Islet precursor cell (in vitro differentiated cells): Measurements from ENCODE around the gene THSD8.
"Not testable (repeated sequence)": the region's sequence is repeated elsewhere in the genome, so short reads cannot be mapped to it uniquely, and the experiment has no call there.

Experiments used
- DNase-seq: peaks from one replicate; pipeline ENCODE4 v3.0.0-alpha.2; 2018

The THSD8 gene

DNA sequence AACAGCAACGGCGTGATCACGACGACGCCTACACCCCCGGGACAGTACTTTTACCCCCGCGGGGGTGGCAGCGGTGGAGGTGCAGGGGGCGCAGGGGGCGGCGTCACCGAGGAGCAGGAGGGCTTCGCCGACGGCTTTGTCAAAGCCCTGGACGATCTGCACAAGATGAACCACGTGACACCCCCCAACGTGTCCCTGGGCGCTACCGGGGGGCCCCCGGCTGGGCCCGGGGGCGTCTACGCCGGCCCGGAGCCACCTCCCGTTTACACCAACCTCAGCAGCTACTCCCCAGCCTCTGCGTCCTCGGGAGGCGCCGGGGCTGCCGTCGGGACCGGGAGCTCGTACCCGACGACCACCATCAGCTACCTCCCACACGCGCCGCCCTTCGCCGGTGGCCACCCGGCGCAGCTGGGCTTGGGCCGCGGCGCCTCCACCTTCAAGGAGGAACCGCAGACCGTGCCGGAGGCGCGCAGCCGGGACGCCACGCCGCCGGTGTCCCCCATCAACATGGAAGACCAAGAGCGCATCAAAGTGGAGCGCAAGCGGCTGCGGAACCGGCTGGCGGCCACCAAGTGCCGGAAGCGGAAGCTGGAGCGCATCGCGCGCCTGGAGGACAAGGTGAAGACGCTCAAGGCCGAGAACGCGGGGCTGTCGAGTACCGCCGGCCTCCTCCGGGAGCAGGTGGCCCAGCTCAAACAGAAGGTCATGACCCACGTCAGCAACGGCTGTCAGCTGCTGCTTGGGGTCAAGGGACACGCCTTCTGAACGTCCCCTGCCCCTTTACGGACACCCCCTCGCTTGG lies 9.6 kb upstream of the THSD8 start:
- DNase-seq, result peak; percentile 82

DNA sequence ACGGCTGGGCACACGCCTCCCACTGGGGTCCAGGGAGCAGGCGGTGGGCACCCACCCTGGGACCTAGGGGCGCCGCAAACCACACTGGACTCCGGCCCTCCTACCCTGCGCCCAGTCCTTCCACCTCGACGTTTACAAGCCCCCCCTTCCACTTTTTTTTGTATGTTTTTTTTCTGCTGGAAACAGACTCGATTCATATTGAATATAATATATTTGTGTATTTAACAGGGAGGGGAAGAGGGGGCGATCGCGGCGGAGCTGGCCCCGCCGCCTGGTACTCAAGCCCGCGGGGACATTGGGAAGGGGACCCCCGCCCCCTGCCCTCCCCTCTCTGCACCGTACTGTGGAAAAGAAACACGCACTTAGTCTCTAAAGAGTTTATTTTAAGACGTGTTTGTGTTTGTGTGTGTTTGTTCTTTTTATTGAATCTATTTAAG lies 9.0 kb upstream of the THSD8 start:
- DNase-seq, result no peak

DNA sequence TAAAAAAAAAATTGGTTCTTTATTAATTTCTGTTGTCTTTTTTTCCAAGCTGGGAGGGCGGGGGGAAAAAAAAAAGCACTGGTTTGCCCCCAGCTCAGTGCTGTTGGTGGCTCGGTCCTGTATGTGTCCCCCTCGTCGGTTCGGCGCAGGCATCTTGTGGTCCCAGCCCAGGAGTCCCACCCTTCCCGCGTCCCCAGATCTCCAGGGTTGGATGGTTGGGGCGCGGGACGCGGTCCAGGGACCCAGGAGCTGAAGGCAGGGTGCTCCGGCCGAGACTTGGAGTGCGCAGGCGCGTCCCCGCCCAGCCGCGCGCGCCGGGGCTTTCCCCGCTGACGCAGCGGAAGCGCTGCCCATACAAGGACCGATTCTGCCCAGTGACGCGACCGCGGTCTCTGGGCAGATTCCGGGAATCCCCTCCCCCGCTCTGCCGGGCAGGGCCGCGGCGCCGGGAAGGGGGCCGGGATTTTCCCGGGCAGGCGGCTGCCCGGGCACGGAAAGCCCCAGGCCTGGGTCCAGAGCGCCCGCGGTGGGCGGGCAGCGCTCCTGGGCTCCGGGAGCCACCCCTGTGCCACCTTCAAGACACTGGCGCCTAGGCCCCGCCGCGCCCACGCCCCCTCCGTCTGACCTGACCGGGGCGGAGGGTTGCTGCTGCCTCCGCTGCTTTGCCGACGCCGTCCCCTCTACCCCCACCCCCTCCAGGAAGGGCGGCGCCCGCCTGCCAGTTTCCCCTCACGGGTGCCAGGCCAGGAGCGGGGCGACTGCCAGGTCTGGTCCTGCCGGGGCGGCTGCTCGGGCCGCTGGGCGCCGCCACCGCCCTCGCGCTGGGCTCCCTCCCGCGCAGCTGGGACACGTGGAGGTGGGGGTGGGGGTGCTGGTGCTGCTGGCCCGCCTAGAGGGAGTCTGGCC lies 8.3 kb upstream of the THSD8 start:
- peak; percentile 94 for DNase-seq

DNA sequence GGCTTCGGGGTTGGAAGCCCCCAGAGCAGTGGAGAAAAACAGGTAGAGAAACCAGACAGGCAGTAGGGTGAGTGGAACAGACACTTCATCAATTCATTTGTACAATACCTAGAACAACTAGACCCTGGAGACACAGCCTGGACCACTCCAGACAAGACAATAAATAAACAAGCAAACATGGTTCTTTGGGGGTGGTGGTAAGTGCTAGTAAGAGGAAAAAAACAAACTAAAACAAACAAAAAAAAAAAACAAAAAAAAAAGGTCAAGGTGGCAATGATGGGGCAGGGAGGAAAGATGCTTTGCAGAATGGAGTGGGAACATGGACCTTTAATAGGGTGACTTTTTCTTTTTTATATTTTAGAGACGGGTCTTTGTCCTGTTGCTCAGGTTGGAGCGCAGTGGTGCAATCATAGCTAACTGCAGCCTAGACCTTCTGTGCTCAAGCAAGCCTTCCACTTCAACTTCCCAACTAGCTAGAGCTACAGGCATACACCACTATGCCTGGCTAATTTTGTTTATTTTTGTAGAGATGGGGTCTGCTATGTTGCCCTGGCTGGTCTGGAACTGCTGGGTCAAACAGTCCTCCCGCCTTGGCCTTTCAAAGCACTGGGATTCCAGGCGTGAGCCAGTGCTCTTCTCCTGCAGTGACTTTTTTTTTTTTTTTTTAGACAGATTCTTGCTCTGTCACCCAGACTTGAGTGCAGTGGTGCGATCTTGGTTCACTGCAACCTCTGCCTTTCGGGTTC lies 7.5 kb upstream of the THSD8 start:
- DNase-seq, result no peak

DNA sequence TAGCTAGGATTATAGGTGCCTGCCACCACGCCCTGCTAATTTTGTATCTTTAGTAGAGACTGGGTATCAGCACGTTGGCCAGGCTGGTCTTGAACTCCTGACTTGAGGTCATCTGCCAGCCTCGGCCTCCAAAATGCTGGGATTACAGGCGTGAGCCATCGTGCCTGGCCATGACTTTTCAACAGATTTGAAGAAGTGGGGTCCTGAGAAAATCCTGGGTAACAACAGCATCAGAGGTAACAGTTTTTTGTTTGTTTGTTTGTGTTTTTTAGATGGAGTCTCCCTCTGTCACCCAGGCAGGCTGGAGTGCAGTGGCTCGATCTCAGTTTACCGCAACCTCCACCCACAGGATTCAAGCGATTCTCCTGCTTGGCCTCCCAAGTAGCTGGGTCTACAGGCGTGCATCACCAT lies 6.9 kb upstream of the THSD8 start:
- no peak for DNase-seq

DNA sequence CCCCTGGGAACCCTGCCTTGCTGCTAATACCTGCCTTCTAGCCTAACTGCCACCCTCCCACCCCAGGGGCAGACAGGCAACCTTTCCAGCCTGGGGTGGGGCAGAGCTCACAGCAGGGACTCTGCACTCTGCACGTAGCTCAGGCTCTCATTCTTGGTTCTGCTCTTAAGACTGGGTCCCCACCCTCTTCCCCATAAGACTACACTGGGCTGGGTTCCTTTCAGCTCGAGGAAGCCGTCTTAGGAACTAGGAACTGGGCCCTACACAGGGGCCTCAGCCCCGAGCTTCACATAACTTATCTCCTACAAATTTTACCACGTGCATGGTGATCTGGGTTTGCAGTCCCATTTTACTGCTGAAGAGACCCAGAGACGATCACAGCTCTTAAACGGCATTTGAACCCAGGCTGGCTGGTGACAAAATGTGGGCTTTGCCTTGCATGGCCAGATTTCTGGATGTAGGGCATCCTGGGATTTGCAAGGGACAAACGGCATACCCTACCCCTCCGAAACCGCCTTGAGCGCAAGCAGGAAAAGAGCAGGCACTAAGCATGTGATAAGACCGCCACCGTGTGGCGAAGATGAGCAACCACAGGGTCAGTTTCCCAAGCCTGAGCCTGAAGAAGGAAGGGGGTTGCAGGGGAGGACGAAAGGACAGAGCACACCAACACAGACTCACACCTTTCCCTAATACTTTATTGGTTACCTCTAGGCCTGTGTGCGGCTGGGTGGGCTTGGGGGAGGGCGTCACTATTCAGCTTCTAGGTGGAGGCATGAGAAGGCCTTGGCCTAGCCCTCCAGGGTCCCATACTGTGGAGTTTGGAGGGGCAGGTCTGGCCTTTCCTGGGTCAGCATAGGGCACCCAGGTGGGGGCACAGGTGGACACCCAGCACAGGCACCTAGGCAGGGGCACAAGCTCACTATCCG lies 5.5 kb upstream of the THSD8 start:
- peak; percentile 89 for DNase-seq

DNA sequence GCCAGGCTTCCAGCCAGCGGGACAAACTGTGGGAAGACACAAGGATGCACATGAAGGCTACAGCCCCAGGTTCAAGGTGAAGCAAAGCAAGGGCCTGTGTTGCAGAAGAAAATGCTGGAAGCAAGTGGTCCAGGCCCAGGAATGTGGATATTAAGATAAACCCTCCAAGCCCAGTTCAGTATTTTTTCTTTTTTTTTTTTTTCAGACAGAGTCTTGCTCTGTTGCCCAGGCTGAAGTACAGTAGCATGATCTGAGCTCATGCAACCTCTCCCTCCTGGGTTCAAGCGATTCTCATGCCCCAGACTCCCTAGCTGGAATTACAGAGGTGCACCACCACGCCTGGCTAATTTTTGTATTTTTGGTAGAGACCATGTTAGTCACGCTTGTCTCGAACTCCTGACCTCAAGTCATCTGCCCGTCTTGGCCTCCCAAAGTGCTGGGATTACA lies 4.7 kb upstream of the THSD8 start:
- DNase-seq, result no peak

DNA sequence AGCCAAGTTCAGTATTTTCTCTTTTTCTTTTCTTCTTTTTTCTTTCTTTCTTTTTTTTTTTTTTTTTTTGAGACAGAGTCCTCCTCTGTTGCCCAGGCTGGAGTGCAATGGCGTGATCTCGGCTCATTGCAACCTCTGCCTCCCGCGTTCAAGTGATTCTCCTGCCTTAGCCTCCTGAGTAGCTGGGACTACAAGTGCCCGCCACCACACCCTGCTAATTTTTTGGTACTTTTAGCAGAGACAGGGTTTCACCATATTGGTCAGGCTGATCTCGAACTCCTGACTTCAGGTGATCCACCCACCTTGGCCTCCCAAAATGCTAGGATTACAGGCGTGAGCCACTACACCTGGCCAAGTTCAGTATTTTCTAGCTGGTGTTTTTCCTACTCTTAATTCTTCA lies 4.3 kb upstream of the THSD8 start:
- not testable (repeated sequence) for DNase-seq

DNA sequence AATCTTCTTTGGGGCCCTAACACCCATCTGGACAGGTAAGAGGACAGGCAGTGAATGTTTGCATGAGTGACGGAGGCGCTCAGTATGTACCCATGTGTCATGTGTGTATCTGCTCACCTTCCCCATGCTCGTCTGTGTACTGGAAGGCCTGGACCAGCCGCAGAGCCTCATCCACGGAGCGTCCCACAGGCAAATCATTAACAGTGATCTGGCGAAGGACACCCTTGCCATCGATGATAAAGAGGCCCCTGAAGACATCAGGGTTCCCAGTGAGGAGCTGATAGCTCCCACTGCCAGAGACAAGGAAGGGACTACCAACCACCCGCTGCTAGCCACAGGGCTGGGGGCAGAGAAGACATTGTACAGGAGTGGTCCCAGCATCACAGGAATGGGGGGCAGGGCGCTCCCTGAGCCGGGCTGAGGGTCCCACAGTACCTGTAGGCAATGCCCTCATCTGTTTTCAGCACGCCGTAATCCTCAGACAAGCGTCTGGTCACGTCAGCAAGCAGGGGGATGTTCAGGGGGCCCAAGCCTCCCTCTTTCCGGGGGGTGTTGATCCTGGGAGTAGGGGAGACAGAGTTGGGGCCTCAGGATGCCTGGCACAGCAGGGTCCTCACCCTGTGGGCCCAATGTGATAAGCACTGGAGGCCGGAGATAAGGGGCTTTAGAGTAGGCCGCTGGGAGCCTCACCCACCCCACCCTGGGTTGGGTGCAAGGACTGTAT lies 2.0 kb upstream of the THSD8 start:
- no peak for DNase-seq

DNA sequence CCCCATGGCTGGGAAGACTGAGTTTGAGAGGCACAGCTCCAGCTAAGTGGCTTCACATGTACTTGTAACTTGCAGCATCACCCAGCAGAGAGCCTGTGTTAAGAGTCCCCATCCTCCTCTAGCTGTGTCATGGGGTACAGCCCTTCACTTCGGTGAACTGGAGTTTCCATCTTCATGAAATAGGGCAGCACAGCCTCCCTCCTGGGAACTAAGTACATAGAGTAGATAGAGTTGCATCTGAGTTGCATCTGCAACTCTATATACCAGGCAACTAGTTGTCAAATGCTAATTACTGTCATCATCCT lies 1.5 kb upstream of the THSD8 start:
- DNase-seq, result no peak

DNA sequence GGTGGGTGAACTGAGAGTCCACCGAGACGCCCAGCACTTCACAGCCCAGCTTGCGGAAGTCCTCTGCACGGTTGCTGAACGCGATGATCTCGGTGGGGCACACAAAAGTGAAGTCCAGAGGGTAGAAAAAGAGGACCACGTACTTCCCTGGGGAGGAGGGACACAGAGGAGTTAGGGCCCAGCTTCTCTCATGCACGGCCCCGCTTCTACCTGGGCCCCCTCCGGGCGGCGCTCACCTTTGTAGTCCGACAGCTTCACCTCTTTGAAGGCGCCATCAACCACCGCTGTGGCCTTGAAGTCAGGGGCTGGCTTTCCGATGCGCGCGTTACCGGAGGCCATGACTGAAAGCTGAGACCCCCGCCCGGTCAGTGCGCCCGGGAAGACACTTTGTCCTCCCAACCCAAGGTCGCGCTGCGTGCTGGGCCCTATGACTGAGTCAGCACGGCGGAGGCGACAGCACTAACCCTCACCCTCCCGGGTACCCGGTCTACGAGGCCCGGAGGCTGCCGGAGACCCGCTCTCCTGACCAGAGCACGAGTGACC lies 875 bp upstream of the THSD8 start:
- DNase-seq, result peak; percentile 62

DNA sequence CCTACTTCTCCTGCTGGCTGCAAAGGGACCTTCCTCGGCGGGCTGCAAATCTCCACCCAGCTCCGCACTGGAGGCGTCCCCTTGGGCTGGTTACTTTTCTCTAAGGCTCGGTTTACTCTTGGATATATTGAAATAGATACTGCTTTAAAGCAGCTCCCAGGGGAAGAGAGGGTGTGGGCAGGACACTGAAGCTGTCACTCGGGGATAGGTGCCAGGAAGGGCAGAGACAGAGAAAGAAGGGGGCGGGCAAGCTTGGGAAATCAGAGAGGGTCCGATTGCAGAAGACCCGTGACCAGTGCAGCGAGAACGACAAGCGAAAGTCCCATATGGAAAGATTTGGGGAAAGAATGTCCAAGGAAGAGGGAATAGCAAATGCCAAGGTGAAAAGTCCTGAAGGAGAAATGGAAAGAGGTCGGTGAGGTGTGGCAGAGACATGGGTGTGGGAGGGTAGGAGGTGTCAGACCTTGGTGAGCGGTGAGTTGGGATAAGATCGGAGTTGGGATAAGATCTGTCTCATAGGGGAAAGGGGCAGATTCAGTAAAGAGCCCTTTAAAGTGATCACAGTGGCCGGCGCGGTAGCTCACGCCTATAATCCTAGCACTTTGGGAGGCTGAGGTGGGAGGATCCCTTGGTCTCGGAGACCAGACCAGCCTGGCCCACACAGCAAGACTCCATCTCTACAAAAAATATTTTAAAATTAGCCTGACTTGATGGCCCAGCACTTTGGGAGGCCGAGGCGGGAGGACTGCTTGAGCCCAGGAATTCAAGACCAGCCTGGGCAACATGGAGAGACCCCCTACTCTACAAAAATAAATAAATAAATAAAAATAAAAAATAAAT lies 618 bp downstream of the THSD8 start:
- DNase-seq, result no peak

DNA sequence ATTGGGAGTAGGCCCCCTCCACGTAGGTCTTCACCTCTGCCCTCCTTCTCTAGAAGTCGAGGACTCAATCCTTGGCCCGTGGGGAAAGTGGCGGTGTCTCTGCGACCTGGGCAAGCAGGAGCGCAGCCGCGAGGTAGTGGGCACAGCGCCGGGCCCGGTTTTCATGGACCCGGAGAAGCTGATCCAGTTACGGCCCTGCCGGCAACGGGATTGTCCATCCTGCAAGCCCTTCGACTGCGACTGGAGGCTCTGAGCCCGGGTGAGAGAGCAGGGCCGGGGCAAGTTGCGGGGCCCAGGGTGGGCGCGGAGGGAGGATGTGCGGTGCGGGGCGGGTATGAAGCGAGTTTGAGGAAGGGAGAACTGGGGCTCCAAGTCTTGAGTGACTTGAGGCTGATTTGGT lies 2.2 kb downstream of the THSD8 start:
- DNase-seq, result no peak

DNA sequence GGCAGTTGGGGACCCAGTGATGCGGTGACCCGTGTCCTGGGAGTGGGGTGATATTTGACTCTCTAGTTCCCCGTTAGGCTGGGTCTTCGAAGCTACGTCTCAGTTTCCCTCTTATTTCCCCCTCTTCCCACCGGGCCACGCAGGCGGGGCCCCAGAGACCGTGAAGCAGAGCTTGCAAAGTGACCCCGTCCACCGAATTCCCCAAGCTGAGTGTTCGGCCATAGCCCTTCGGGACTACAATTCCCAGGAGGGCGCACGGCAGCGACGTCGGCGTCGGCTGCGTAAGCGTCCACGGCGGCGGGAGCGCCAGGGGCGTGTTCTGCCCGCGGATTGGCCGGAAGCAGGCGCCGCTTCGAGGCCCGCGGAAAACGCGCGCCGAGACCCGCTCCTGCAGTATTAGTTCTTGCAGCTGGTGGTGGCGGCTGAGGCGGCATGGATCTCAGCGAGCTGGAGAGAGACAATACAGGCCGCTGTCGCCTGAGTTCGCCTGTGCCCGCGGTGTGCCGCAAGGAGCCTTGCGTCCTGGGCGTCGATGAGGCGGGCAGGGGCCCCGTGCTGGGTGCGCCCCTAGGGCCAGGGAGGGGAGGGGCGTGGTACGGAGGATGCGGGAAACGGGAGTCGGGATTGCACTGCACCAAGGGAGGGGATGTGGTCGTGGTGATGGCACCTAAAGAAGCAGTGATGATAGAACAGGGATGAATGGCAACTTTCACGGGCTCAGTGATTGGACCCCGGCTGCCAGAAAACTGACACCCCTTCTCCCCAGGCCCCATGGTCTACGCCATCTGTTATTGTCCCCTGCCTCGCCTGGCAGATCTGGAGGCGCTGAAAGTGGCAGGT lies 4.6 kb downstream of the THSD8 start, which contains the start of gene RNASEH2A:
TSS of gene RNASEH2A (plus strand) at position 343 of the 840 bp plus-strand sequence. CDS start at position 433, 90 bp downstream.
- DNase-seq, result peak; percentile 94

DNA sequence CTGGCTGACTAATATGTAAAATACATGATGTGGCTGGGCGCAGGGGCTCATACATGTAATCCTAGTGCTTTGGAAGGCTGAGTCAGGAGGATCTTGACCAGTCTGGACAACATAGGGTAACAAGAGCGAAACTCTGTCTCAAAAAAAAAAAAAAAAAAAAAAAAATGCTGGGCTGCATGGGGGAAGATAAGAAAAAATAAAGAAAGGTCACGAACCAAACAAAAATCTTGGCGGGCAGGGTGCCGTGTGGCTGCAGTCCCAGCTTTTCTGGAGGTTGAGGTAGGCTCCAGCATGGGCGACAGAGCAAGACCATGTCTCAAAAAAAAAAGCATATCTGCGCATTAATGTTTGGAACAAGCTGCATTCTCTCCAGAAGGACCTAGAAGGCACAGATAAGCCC lies 13.2 kb downstream of the THSD8 start:
- DNase-seq, result no peak

DNA sequence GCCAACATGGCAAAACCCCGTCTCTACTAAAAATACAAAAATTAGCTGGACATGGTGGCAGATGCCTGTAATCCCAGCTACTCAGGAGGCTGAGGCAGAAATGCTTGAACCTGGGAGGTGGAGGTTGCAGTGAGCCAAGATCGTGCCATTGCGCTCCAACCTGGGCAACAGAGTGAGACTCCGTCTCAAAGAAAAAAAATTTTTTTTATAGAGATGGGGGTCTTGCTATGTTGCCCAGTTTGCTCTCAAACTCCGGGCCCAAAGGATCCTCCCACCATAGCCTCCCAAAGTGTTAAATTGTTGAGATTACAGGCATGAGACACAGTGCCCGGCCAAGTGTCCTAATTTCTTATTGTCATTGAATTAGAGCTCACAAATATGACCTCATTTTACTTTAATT lies 15.3 kb downstream of the THSD8 start:
- DNase-seq, result not testable (repeated sequence)

DNA sequence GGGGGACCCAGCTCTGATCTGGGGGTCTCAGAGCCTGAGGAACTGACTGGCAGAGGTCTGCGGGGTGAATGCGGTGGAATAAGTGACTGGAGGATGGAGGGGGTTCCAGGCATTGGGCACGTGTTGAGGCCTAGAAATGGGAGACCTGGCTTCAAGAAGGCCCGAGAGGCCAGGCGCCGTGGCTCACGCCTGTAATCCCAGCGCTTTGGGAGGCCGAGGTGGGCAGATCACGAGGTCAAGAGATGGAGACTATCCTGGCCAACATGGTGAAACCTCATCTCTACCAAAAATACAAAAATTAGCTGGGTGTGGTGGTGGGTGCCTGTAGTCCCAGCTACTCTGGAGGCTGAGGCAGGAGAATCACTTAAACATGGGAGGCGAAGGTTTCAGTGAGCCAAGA lies 15.9 kb downstream of the THSD8 start:
- DNase-seq, result not testable (repeated sequence)

DNA sequence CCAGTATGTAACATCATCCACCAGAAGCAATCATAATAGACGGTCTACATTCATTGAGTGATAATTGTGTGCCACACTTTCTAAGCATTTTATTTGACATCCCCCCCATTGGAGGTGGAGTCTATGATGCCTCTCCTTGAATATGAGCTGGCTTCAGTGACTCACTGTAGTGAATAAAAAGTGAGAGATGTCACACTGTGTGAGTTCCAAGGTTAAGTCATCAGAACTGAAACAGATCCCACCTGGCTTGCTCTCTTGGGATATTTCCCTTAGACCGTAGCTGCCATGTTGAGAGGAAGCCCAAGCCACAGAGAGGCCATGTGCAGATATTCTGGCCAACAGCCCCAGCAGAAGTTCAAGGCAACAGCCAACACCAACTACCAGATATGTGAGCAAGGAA lies 19.9 kb downstream of the THSD8 start:
- no peak for DNase-seq
